HG03139 (cell line): ENCODE results near the gene ZNF768.
"Not testable (repeated sequence)": the region's sequence is repeated elsewhere in the genome, so short reads cannot be mapped to it uniquely, and the experiment has no call there.

Source experiments
- ATAC-seq: cut with Tn5 transposase; IDR thresholded peaks from one replicate; pipeline ENCODE4 v1.9.1; 2021; ENCODE audit not compliant: unreplicated experiment

The ZNF768 gene

GRCh38 chr16:30515275-30515674 lies 11.1 kb downstream of the ZNF768 start:
- ATAC-seq = no peak

- no peak for ATAC-seq
These were observed 14.9 kb downstream of the ZNF768 start for GRCh38 chr16:30511509-30511908.

- no peak for ATAC-seq
These were observed 15.9 kb downstream of the ZNF768 start for GRCh38 chr16:30510376-30510938.

GRCh38 chr16:30509081-30509765 lies 17.1 kb downstream of the ZNF768 start:
- no peak for ATAC-seq

- no peak for ATAC-seq
These were observed 22.7 kb downstream of the ZNF768 start for GRCh38 chr16:30503403-30504296.

- ATAC-seq = no peak
These were observed 27.1 kb downstream of the ZNF768 start for GRCh38 chr16:30499284-30499683.

GRCh38 chr16:30494709-30495108 lies 31.7 kb downstream of the ZNF768 start:
- no peak for ATAC-seq

- ATAC-seq = no peak
These were observed 32.4 kb downstream of the ZNF768 start for GRCh38 chr16:30493941-30494488.

GRCh38 chr16:30491744-30492308 lies 34.5 kb downstream of the ZNF768 start:
- ATAC-seq = no peak

- ATAC-seq = no peak
These were observed 35.1 kb downstream of the ZNF768 start for GRCh38 chr16:30491229-30491628.

GRCh38 chr16:30490210-30490609 lies 36.2 kb downstream of the ZNF768 start:
- ATAC-seq = no peak

GRCh38 chr16:30488764-30489605 lies 37.4 kb downstream of the ZNF768 start:
- ATAC-seq = no peak

- no peak for ATAC-seq
These were observed 40.4 kb downstream of the ZNF768 start for GRCh38 chr16:30485818-30486436.

GRCh38 chr16:30484887-30485286 lies 41.5 kb downstream of the ZNF768 start:
- no peak for ATAC-seq

GRCh38 chr16:30482366-30482765 lies 44.0 kb downstream of the ZNF768 start:
- ATAC-seq = no peak

GRCh38 chr16:30481381-30481780 lies 45.0 kb downstream of the ZNF768 start:
- ATAC-seq = no peak

GRCh38 chr16:30478766-30479478 lies 47.4 kb downstream of the ZNF768 start:
- ATAC-seq = no peak

- ATAC-seq = not testable (repeated sequence)
These were observed 48.6 kb downstream of the ZNF768 start for GRCh38 chr16:30477773-30478172.

GRCh38 chr16:30476991-30477390 lies 49.4 kb downstream of the ZNF768 start:
- ATAC-seq = no peak
